HG02623 (cell line): ENCODE measurements around the gene ACTL9.

Experiments used
- ATAC-seq: cut with Tn5 transposase; IDR thresholded peaks from one replicate; pipeline ENCODE4 v1.9.1; 2021; ENCODE audit warnings: moderate library complexity; ENCODE audit not compliant: unreplicated experiment

ACTL9 gene

GRCh38 chr19:8686549-8686948 is 12.0 kb downstream of the ACTL9 start:
- no peak for ATAC-seq

- no peak for ATAC-seq
Observed at GRCh38 chr19:8684001-8684902, 14.3 kb downstream of the ACTL9 start.

GRCh38 chr19:8682931-8683330 is 15.7 kb downstream of the ACTL9 start:
- no peak for ATAC-seq

GRCh38 chr19:8682472-8682871 is 16.1 kb downstream of the ACTL9 start:
- no peak for ATAC-seq

GRCh38 chr19:8681345-8682029 is 17.1 kb downstream of the ACTL9 start:
- ATAC-seq: no peak

GRCh38 chr19:8680676-8681344 is 17.8 kb downstream of the ACTL9 start:
- ATAC-seq: no peak

GRCh38 chr19:8678244-8678807 is 20.3 kb downstream of the ACTL9 start:
- ATAC-seq: no peak

GRCh38 chr19:8675066-8675465 is 23.5 kb downstream of the ACTL9 start:
- no peak for ATAC-seq

GRCh38 chr19:8673276-8673891 is 25.2 kb downstream of the ACTL9 start:
- no peak for ATAC-seq

- ATAC-seq: no peak
Observed at GRCh38 chr19:8666814-8667405, 31.7 kb downstream of the ACTL9 start.

- ATAC-seq: no peak
Observed at GRCh38 chr19:8665468-8666213, 33.0 kb downstream of the ACTL9 start.

GRCh38 chr19:8664671-8665057 is 33.9 kb downstream of the ACTL9 start:
- ATAC-seq: no peak

GRCh38 chr19:8663920-8664670 is 34.5 kb downstream of the ACTL9 start:
- no peak for ATAC-seq

GRCh38 chr19:8662263-8662662 is 36.3 kb downstream of the ACTL9 start:
- no peak for ATAC-seq

GRCh38 chr19:8659905-8660304 is 38.7 kb downstream of the ACTL9 start:
- ATAC-seq: no peak

- no peak for ATAC-seq
Observed at GRCh38 chr19:8657869-8658268, 40.7 kb downstream of the ACTL9 start.

GRCh38 chr19:8655340-8655709 is 43.3 kb downstream of the ACTL9 start:
- no peak for ATAC-seq

- ATAC-seq: no peak
Observed at GRCh38 chr19:8654591-8655339, 43.8 kb downstream of the ACTL9 start.
